ENCODE measurements around the gene TMEM40. TPM values are rescaled to one million over a fixed set of nuclear protein-coding genes. Genes with fewer than 3 reads are reported as not detected.
"Not testable (repeated sequence)": the region's sequence is repeated elsewhere in the genome, so short reads cannot be mapped to it uniquely, and the experiment has no call there.

TMEM40 gene
- total RNA-seq, 1 experiment from 2014 or later, result not detected

DNA sequence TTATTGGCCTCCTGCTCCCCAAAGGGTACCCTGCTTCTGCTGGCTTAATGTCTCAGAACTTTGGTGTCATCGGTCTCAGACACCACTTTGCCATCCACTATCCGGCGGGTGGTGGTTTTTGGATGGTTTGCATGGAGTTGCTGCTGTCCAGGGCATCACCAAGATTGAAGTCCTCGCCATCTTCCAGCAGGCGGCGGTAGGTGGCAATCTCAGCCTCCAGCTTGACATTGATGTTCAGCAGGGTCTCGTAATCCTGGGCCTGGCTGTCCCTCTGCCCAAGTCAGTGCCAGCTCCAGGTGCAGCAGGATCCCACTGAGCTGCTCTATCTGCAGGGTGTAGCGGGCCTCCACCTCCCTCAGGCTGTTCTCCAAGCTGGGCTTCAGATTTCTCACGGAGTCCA, 28.3 kb upstream of the TMEM40 start:
- not testable (repeated sequence) for H3K9me3 Mint-ChIP-seq; H3K14ac ChIP-seq (ENCODE audit: insufficient read depth, low read length); H3K23me2 ChIP-seq (ENCODE audit: insufficient read length, low read depth, low read length, poor library complexity, severe bottlenecking); H3T11ph ChIP-seq (ENCODE audit: low read length); H3K23ac ChIP-seq (ENCODE audit: insufficient read length, low read depth, low read length); H2BK120ac ChIP-seq (ENCODE audit: low read depth, low read length, poor library complexity, severe bottlenecking); H3K56ac ChIP-seq (ENCODE audit: insufficient read length, low read depth, low read length); H3K9me3 ChIP-seq (ENCODE audit: control insufficient read depth, low read depth, low read length); H3K36me3 Mint-ChIP-seq (ENCODE audit: insufficient read depth in 1 of 3, low read depth in 3 of 3); H3K4me3 Mint-ChIP-seq; H3K27me3 Mint-ChIP-seq (ENCODE audit: low read depth); H2BK20ac ChIP-seq (ENCODE audit: low read depth, low read length, poor library complexity, severe bottlenecking); H2BK12ac ChIP-seq (ENCODE audit: insufficient read length, low read depth, low read length); H2AK5ac ChIP-seq (ENCODE audit: insufficient read length, low read length); H3K9ac ChIP-seq (ENCODE audit: extremely low read depth, insufficient read length, low read length); H3K4ac ChIP-seq (ENCODE audit: low read depth, low read length); H4K8ac ChIP-seq (replicated peaks; ENCODE audit: insufficient read length, low read depth, low read length); H3K27me3 ChIP-seq (ENCODE audit: insufficient read depth, low read length); H2BK5ac ChIP-seq (ENCODE audit: insufficient read length, low read length); H4K20me1 ChIP-seq (ENCODE audit: control insufficient read depth, insufficient read depth, insufficient read length); H4K5ac ChIP-seq (ENCODE audit: insufficient read length, low read depth, low read length); H3K18ac ChIP-seq (ENCODE audit: insufficient read length, low read depth, low read length); H2BK15ac ChIP-seq (ENCODE audit: low read depth, low read length); H4K91ac ChIP-seq (ENCODE audit: insufficient read length, low read depth, low read length); H3K27ac Mint-ChIP-seq; H3K4me1 ChIP-seq (ENCODE audit: insufficient read depth, low read length); H2AFZ ChIP-seq (ENCODE audit: low read length); H3K27ac ChIP-seq (ENCODE audit: insufficient read length, low read depth, low read length); H3K4me2 ChIP-seq (ENCODE audit: insufficient read depth, insufficient read length, low read length); H3K79me2 ChIP-seq (ENCODE audit: insufficient read depth, low read length); H3K79me1 ChIP-seq (ENCODE audit: insufficient read depth, low read depth, low read length, poor library complexity, severe bottlenecking)
- peaks cover 18 to 21% of the 10 kb centered on the region in 2 experiments for H3K4me1 Mint-ChIP-seq
- TF ChIP-seq, protein P1, sequence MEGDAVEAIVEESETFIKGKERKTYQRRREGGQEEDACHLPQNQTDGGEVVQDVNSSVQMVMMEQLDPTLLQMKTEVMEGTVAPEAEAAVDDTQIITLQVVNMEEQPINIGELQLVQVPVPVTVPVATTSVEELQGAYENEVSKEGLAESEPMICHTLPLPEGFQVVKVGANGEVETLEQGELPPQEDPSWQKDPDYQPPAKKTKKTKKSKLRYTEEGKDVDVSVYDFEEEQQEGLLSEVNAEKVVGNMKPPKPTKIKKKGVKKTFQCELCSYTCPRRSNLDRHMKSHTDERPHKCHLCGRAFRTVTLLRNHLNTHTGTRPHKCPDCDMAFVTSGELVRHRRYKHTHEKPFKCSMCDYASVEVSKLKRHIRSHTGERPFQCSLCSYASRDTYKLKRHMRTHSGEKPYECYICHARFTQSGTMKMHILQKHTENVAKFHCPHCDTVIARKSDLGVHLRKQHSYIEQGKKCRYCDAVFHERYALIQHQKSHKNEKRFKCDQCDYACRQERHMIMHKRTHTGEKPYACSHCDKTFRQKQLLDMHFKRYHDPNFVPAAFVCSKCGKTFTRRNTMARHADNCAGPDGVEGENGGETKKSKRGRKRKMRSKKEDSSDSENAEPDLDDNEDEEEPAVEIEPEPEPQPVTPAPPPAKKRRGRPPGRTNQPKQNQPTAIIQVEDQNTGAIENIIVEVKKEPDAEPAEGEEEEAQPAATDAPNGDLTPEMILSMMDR (conservative IDR thresholded peaks at IDR 0.05), result peak; percentile 61
- peak; percentile 71 for DNase-seq
- no CpG with 5 or more reads among the region's 9 CpGs for WGBS (ENCODE audit: extremely low coverage, insufficient read length, low lambda C conversion rate)

Data from H9 (cell line).